ENCODE results near the gene AHNAK2. TPM values are rescaled to one million over a fixed set of nuclear protein-coding genes. Genes with fewer than 3 reads are reported as not detected.

The AHNAK2 gene
- total and polyA plus RNA-seq, 9 of the 15 experiments (the other 6 are each of a cell fraction or from before 2014, with no cell fraction given) = 0.04 to 0.09 (median 0.04) TPM; not detected in 6

- TF ChIP-seq PKNOX1 (IDR thresholded peaks at IDR 0.05) = no peak
Observed at GRCh38 chr14:104974665-104975390, 3.3 kb downstream of the AHNAK2 start (continued).

GRCh38 chr14:104974146-104974541 is 4.0 kb downstream of the AHNAK2 start:
- intact Hi-C loops (cut with micrococcal nuclease) (loop anchor here (2.0 kb wide), 1 partner anchor 115 kb away; no protein-coding TSS in a partner anchor), in situ Hi-C loops (cut with MboI) (loop anchor here (5.0 kb wide), 1 partner anchor 73 kb away; no protein-coding TSS in a partner anchor)
- peaks cover 5 to 79% of the 10 kb centered on the region in 2 experiments; a peak in 3 of 5 replicates for H3K4me1 ChIP-seq (replicated peaks in 1 of 2; ENCODE audit: control insufficient read depth in 2 of 2, insufficient read depth in 2 of 2, low read length in 2 of 2)
- H2AFZ ChIP-seq (ENCODE audit: low read depth, low read length) = no peak overlapping the region
- no peaks in the 10 kb centered on the region for H3K27me3 ChIP-seq (ENCODE audit: control insufficient read depth in 2 of 2, insufficient read depth in 2 of 2, low read length in 2 of 2)
- 0 out of 4 replicates have a peak overlapping the region, but pooled peaks of 1 of the 2 experiments have one; percentile 45 for H3K9ac ChIP-seq (ENCODE audit: insufficient read depth in 1 of 2, low read depth in 2 of 2, low read length in 2 of 2)
- H3K27ac ChIP-seq (ENCODE audit: extremely low read depth, low read depth, low read length) = no peak overlapping the region
- BruUV-seq (replicated peaks) = no TSS peak
- FAIRE-seq = no peak
- ChIA-PET CTCF (ENCODE audit: low intra/inter-chr PET ratio) (no interaction called here), POLR2A (interaction anchor here (0.8 kb wide), 1 partner anchor 39 kb away, joined by 3 read pairs; no protein-coding TSS in a partner anchor)
- peaks cover 15% of the 10 kb centered on the region; the same call in 1 of the 2 replicates for H4K20me1 ChIP-seq (replicated peaks; ENCODE audit: control insufficient read depth, insufficient read depth, low read length)
- no peak for TF ChIP-seq ESRRB (CRISPR knock-in tag; IDR thresholded peaks at IDR 0.05; ENCODE audit: borderline replicate concordance)
- no peak for TF ChIP-seq SPI1 (IDR thresholded peaks at IDR 0.05; ENCODE audit: borderline replicate concordance, low read depth, low read length)
- no peak for TF ChIP-seq CBX3 (IDR thresholded peaks at IDR 0.05; ENCODE audit: borderline replicate concordance in 1 of 2, low read length in 2 of 2)
- TF ChIP-seq HES1 (IDR thresholded peaks at IDR 0.05; ENCODE audit: low read depth) = no peak
- TF ChIP-seq CBX2 (IDR thresholded peaks at IDR 0.05; ENCODE audit: insufficient read depth, low read length, poor library complexity, severe bottlenecking) = no peak
- TF ChIP-seq AFF1 (IDR thresholded peaks at IDR 0.05; ENCODE audit: low read depth in 1 of 2, partially characterized antibody in 2 of 2) = no peak
- TF ChIP-seq CREB3L1 (IDR thresholded peaks at IDR 0.05; ENCODE audit: borderline replicate concordance, low read depth) = no peak
- no peak for TF ChIP-seq HOXB6 (CRISPR knock-in tag; IDR thresholded peaks at IDR 0.05; ENCODE audit: borderline replicate concordance)
- no peak for TF ChIP-seq FOXJ3 (CRISPR knock-in tag; IDR thresholded peaks at IDR 0.05)
- H3K9me3 ChIP-seq (replicated peaks; ENCODE audit: control insufficient read depth, insufficient read depth, low read depth, low read length) = no peaks in the 10 kb centered on the region
- H3K79me2 ChIP-seq (ENCODE audit: control insufficient read depth, insufficient read depth, low read length) = no peaks in the 10 kb centered on the region
- H3K36me3 ChIP-seq (ENCODE audit: control insufficient read depth, insufficient read depth, low read length) = no peaks in the 10 kb centered on the region
- no peak for DNase-seq (ENCODE audit: extremely low read depth in 1 of 4, low spot score in 3 of 4)
- no peak for ATAC-seq
- H3K4me3 ChIP-seq = no peak overlapping the region
- H3K4me2 ChIP-seq (ENCODE audit: insufficient read depth, low read length) = no peak overlapping the region
- 19% methylated on average over 7 of the region's 13 CpGs for WGBS (ENCODE audit: insufficient coverage, low coverage, missing lambda C conversion rate)
- no peaks in the 10 kb centered on the region for H3K9me1 ChIP-seq (ENCODE audit: control insufficient read depth, insufficient read depth, low read length)

Data from K562 (cell line).